K562 (cell line): ENCODE measurements around the gene HYAL3. TPM values are rescaled to one million over a fixed set of nuclear protein-coding genes. Genes with fewer than 3 reads are reported as not detected.
A peak's percentile ranks its signal among the peaks of the same experiment; 100 is the strongest.

Experiments used
- ARNT ChIP-seq, 2 experiments: fragments of 450-650 bp; IDR thresholded peaks; 2 replicates each; pipeline ENCODE4 v1.6.1; 2016; ENCODE audit warnings: mild to moderate bottlenecking in 1 of 2
- BMI1 ChIP-seq: fragments of 150-350 bp; IDR thresholded peaks from 2 replicates; pipeline ENCODE4 v1.6.1; 2014; ENCODE audit warnings: low read length
- C11orf30 ChIP-seq: fragments of 450-650 bp; IDR thresholded peaks from 2 replicates; pipeline ENCODE4 v1.6.1; 2016; ENCODE audit warnings: low read depth, mild to moderate bottlenecking
- CHD2 ChIP-seq: IDR thresholded peaks from 2 replicates; pipeline ENCODE4 v1.6.1; 2011; ENCODE audit warnings: low read depth, low read length
- CXXC5 ChIP-seq: fragments of 250-450 bp; sonication (Bioruptor Pico); IDR thresholded peaks from 2 replicates; pipeline ENCODE4 v1.8.0; 2022; ENCODE audit warnings: inconsistent platforms, mild to moderate bottlenecking, moderate library complexity
- HSF4 ChIP-seq: fragments of 250-450 bp; sonication (Bioruptor Pico); IDR thresholded peaks from 2 replicates; pipeline ENCODE4 v2.1.2; 2022; ENCODE audit warnings: mild to moderate bottlenecking, moderate library complexity, borderline replicate concordance
- NCOA1 ChIP-seq: fragments of 450-650 bp; IDR thresholded peaks from 2 replicates; pipeline ENCODE4 v1.6.1; 2016; ENCODE audit warnings: low read depth
- OTX1 ChIP-seq: fragments of 450-650 bp; formaldehyde crosslinking; IDR thresholded peaks from 2 replicates; pipeline ENCODE4 v1.4.0; 2022; ENCODE audit warnings: mild to moderate bottlenecking
- PHF20 ChIP-seq: fragments of 450-650 bp; IDR thresholded peaks from 2 replicates; pipeline ENCODE4 v1.6.1; 2018; ENCODE audit not compliant: partially characterized antibody
- PHF8 ChIP-seq: fragments of 200-600 bp; sonication (generic); IDR thresholded peaks from 2 replicates; pipeline ENCODE4 v1.6.1; 2012; ENCODE audit warnings: mixed run types, mild to moderate bottlenecking, inconsistent platforms, low read length, moderate library complexity, borderline replicate concordance
- POLR2G ChIP-seq: fragments of 200-400 bp; formaldehyde crosslinking; IDR thresholded peaks from 2 replicates; pipeline ENCODE4 v1.6.1; 2017; ENCODE audit warnings: low read depth, mild to moderate bottlenecking, antibody characterized with exemption, low read length, moderate library complexity
- SAFB ChIP-seq: fragments of 200-400 bp; formaldehyde crosslinking; IDR thresholded peaks from 2 replicates; pipeline ENCODE4 v1.6.1; 2017; ENCODE audit warnings: low read depth, low read length, borderline replicate concordance
- SRSF7 ChIP-seq: fragments of 200-400 bp; formaldehyde crosslinking; optimal IDR thresholded peaks from 2 replicates; pipeline ENCODE3; 2017; ENCODE audit warnings: mild to moderate bottlenecking, low read depth, low read length
- TAF1 ChIP-seq: IDR thresholded peaks from 2 replicates; pipeline ENCODE4 v1.6.1; 2011; ENCODE audit warnings: mild to moderate bottlenecking, low read length, moderate library complexity; ENCODE audit not compliant: insufficient read depth, control insufficient read depth, severe bottlenecking; ENCODE audit errors: extremely low read depth
- TFAP4 ChIP-seq: sonication (generic); formaldehyde crosslinking; IDR thresholded peaks from 2 replicates; pipeline ENCODE4 v1.8.0; 2022; ENCODE audit warnings: missing genetic modification reagents, mild to moderate bottlenecking, moderate library complexity, borderline replicate concordance
- VEZF1 ChIP-seq: fragments of 200-800 bp; sonication (Bioruptor generic); IDR thresholded peaks from 2 replicates; pipeline ENCODE4 v1.6.1; 2017; ENCODE audit warnings: missing genetic modification characterization, missing compliant biosample characterization
- ZBTB5 ChIP-seq: fragments of 450-650 bp; IDR thresholded peaks from 2 replicates; pipeline ENCODE4 v1.6.1; 2017; ENCODE audit warnings: antibody characterized with exemption
- ZNF561 ChIP-seq: fragments of 450-650 bp; formaldehyde crosslinking; conservative IDR thresholded peaks from 2 replicates; pipeline ENCODE4 v1.4.0; 2020; ENCODE audit warnings: mild to moderate bottlenecking, moderate library complexity
- ZNF717 ChIP-seq: fragments of 250-450 bp; sonication (Bioruptor Pico); IDR thresholded peaks from 2 replicates; pipeline ENCODE4 v1.5.0; 2021
- polyA plus RNA-seq, 8 experiments: library from polyadenylated mRNA; depleted of rRNA in 4 of 8; stranded (reverse) in 5 of 8; unstranded in 3 of 8; fragments of >200 nt; fragmentation: Nextera tagmentation in 2 of 8; fragmentation: Illumina TruSeq in 1 of 8; extraction: Ambion mirVana in 2 of 8; extraction: Trizol in 1 of 8; gene quantifications; 2 replicates each; pipeline versions ENCODE4 v1.2.1 to v1.2.3, GENCODE V29; 2011 to 2014; ENCODE audit warnings: inconsistent platforms in 1 of 8, missing spikeins in 1 of 8
- total RNA-seq, 7 experiments: library from RNA; depleted of rRNA in 6 of 7; stranded (reverse); fragments of >200 nt in 6 of 7; fragmentation: Illumina TruSeq in 2 of 7; extraction: Trizol in 2 of 7; gene quantifications; 2 replicates each; pipeline versions ENCODE4 v1.2.1 to v1.2.3, GENCODE V29; 2011 to 2021; ENCODE audit warnings: low replicate concordance in 1 of 7
- TF ChIP-seq, protein P1 (sequence below): fragments of 200-800 bp; sonication (Bioruptor generic); IDR thresholded peaks from 2 replicates; pipeline ENCODE4 v1.6.1; 2017; ENCODE audit warnings: missing genetic modification characterization, missing compliant biosample characterization

HYAL3 gene
- total and polyA plus RNA-seq, 9 of the 15 experiments (the other 6 are each of a cell fraction or from before 2014, with no cell fraction given): 0.38 to 9.1 (median 6.8) TPM

- TF ChIP-seq, protein P1, sequence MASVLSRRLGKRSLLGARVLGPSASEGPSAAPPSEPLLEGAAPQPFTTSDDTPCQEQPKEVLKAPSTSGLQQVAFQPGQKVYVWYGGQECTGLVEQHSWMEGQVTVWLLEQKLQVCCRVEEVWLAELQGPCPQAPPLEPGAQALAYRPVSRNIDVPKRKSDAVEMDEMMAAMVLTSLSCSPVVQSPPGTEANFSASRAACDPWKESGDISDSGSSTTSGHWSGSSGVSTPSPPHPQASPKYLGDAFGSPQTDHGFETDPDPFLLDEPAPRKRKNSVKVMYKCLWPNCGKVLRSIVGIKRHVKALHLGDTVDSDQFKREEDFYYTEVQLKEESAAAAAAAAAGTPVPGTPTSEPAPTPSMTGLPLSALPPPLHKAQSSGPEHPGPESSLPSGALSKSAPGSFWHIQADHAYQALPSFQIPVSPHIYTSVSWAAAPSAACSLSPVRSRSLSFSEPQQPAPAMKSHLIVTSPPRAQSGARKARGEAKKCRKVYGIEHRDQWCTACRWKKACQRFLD: no peak
- TF ChIP-seq OTX1 (CRISPR knock-in tag): no peak
- TF ChIP-seq BMI1: no peak
- no peak for TF ChIP-seq ZNF717 (CRISPR knock-in tag)
- TF ChIP-seq PHF8: peak; percentile 64; the same call in 1 of the 2 replicates
- TF ChIP-seq C11orf30: no peak
- TF ChIP-seq VEZF1 (CRISPR knock-in tag): peak; percentile 56; the same call in 1 of the 2 replicates
- TF ChIP-seq ZNF561 (CRISPR knock-in tag): no peak
- TF ChIP-seq CXXC5 (CRISPR knock-in tag): peak; percentile 95
- TF ChIP-seq ZBTB5: 0 out of 2 replicates have a peak, but pooled peaks have one; percentile 16
- TF ChIP-seq TFAP4 (CRISPR knock-in tag): peak; percentile 68; the same call in 1 of the 2 replicates
- no peak for TF ChIP-seq SRSF7
- TF ChIP-seq HSF4: no peak
- peak; percentile 44 for TF ChIP-seq TAF1
- peak; percentile 88 for TF ChIP-seq POLR2G
- no peak for TF ChIP-seq CHD2
- TF ChIP-seq ARNT (IDR thresholded peaks at IDR 0.05): no peak
- no peak for TF ChIP-seq NCOA1
- peak; percentile 81 for TF ChIP-seq SAFB
- no peak for TF ChIP-seq PHF20
Observed at GRCh38 chr3:50337175-50337861, 38.1 kb upstream of the HYAL3 start (continued).
